H1 (cell line): Measurements from ENCODE around the gene SPATS1. TPM values are rescaled to one million over a fixed set of nuclear protein-coding genes. Genes with fewer than 3 reads are reported as not detected.

Experiments
- CTCF ChIA-PET: fragments of 300-600 bp; sonication (Branson Sonifier 250); formaldehyde crosslinking; loops from one replicate; lab custom pipeline; 2021; ENCODE audit not compliant: partially characterized antibody; lab: Charles Lee
- POLR2A ChIA-PET: fragments of 300-600 bp; sonication (Branson Sonifier 250); formaldehyde crosslinking; loops from one replicate; lab custom pipeline; 2021; ENCODE audit warnings: inconsistent platforms; ENCODE audit not compliant: partially characterized antibody; lab: Charles Lee
- DNase-seq, 2 experiments: peaks; one replicate each; pipeline versions ENCODE4 v3.0.0 to v3.0.0-alpha.2; 2010 to 2022; ENCODE audit warnings: low spot score in 2 of 2, low read depth in 1 of 2, mixed read lengths in 1 of 2
- FAIRE-seq: peaks from 2 replicates; lab custom pipeline; 2011; peaks lifted over from hg19 to GRCh38; lab: Jason Lieb, UNC
- H2AFZ ChIP-seq: 2 replicates; pipeline ENCODE4 v1.8.1; 2012; ENCODE audit warnings: low read length, inconsistent platforms
- H2AK5ac ChIP-seq: 2 replicates; pipeline ENCODE4 v1.6.1; 2013; ENCODE audit warnings: low read depth, low read length
- H2BK120ac ChIP-seq: replicated peaks from 2 replicates; pipeline ENCODE3; 2013; ENCODE audit warnings: low read depth, low read length, inconsistent platforms
- H2BK12ac ChIP-seq: 2 replicates; pipeline ENCODE4 v1.6.1; 2013; ENCODE audit warnings: low read depth, low read length
- H2BK15ac ChIP-seq: 2 replicates; pipeline ENCODE4 v1.6.1; 2013; ENCODE audit warnings: low read length
- H2BK20ac ChIP-seq: 2 replicates; pipeline ENCODE4 v1.6.1; 2013; ENCODE audit warnings: low read length
- H2BK5ac ChIP-seq: 2 replicates; pipeline ENCODE4 v1.6.1; 2013; ENCODE audit warnings: low read depth, low read length
- H3K14ac ChIP-seq: 2 replicates; pipeline ENCODE4 v1.6.1; 2013; ENCODE audit warnings: inconsistent platforms; ENCODE audit not compliant: insufficient read length
- H3K18ac ChIP-seq: 2 replicates; pipeline ENCODE4 v1.6.1; 2013; ENCODE audit warnings: low read length; ENCODE audit errors: extremely low read depth
- H3K23ac ChIP-seq: 2 replicates; pipeline ENCODE4 v1.6.1; 2013; ENCODE audit warnings: inconsistent platforms; ENCODE audit not compliant: insufficient read length
- H3K23me2 ChIP-seq: 2 replicates; pipeline ENCODE4 v1.6.1; 2013; ENCODE audit warnings: low read depth, low read length
- H3K27ac ChIP-seq: 2 replicates; pipeline ENCODE4 v1.6.1; 2011; ENCODE audit warnings: low read depth, low read length, inconsistent platforms
- H3K27me3 ChIP-seq, 4 experiments: replicated peaks in 1 of 4; 1 replicate in 1 of 4; 2 replicates in 3 of 4; pipeline versions ENCODE4 v1.6.1 to v1.8.1; 2011 to 2013; ENCODE audit warnings: low read length in 3 of 4, mild to moderate bottlenecking in 3 of 4, inconsistent platforms in 2 of 4, mixed read lengths in 2 of 4, moderate library complexity in 1 of 4; ENCODE audit not compliant: control insufficient read depth in 3 of 4, insufficient read depth in 3 of 4; ENCODE audit errors: extremely low read depth in 1 of 4
- H3K36me3 ChIP-seq, 4 experiments: 2 replicates each; pipeline versions ENCODE4 v1.6.1 to v1.8.1; 2011 to 2013; ENCODE audit warnings: mild to moderate bottlenecking in 4 of 4, low read length in 3 of 4, moderate library complexity in 2 of 4, control low read depth in 1 of 4, inconsistent platforms in 1 of 4; ENCODE audit not compliant: insufficient read depth in 4 of 4, control insufficient read depth in 2 of 4
- H3K4ac ChIP-seq: replicated peaks from 2 replicates; pipeline ENCODE3; 2013; ENCODE audit warnings: low read length, low read depth, mixed read lengths, inconsistent platforms; ENCODE audit not compliant: insufficient read length
- H3K4me1 ChIP-seq, 4 experiments: replicated peaks in 1 of 4; 1 replicate in 1 of 4; 2 replicates in 3 of 4; pipeline versions ENCODE4 v1.6.1 to v1.8.1; 2011 to 2013; ENCODE audit warnings: low read length in 3 of 4, inconsistent platforms in 2 of 4, mixed read lengths in 1 of 4; ENCODE audit not compliant: insufficient read depth in 4 of 4, control insufficient read depth in 3 of 4
- H3K4me2 ChIP-seq, 2 experiments: 2 replicates each; pipeline versions ENCODE4 v1.6.1 to v1.8.1; 2011 to 2013; ENCODE audit warnings: low read depth in 2 of 2, low read length in 2 of 2, control low read depth in 1 of 2, inconsistent platforms in 1 of 2, mild to moderate bottlenecking in 1 of 2; ENCODE audit not compliant: insufficient read depth in 1 of 2
- H3K4me3 ChIP-seq, 4 experiments: fragments of 200-600, 300-600 bp in 1 of 4; sonication (generic), shearing (Covaris generic), sonication (Bioruptor Twin) in 1 of 4; 2 replicates each; pipeline versions ENCODE4 v1.5.1 to v1.8.1; 2011 to 2016; ENCODE audit warnings: low read length in 4 of 4, low read depth in 3 of 4, control low read depth in 2 of 4, inconsistent platforms in 2 of 4, mild to moderate bottlenecking in 2 of 4, mixed read lengths in 1 of 4, moderate library complexity in 1 of 4; ENCODE audit not compliant: insufficient read depth in 2 of 4; ENCODE audit errors: extremely low read depth in 1 of 4
- H3K56ac ChIP-seq: replicated peaks from 2 replicates; pipeline ENCODE3; 2013; ENCODE audit warnings: low read depth, mild to moderate bottlenecking, mixed read lengths, low read length, inconsistent platforms; ENCODE audit not compliant: insufficient read length
- H3K79me1 ChIP-seq: 2 replicates; pipeline ENCODE4 v1.6.1; 2013; ENCODE audit warnings: low read depth, low read length, control low read depth
- H3K79me2 ChIP-seq, 2 experiments: 2 replicates each; pipeline versions ENCODE4 v1.6.1 to v1.8.1; 2012 to 2013; ENCODE audit warnings: low read length in 2 of 2, mild to moderate bottlenecking in 2 of 2, inconsistent platforms in 1 of 2; ENCODE audit not compliant: insufficient read depth in 2 of 2, control insufficient read depth in 1 of 2
- H3K9ac ChIP-seq, 4 experiments: replicated peaks in 1 of 4; 1 replicate in 1 of 4; 2 replicates in 3 of 4; pipeline versions ENCODE4 v1.6.1 to v1.8.1; 2011 to 2013; ENCODE audit warnings: low read depth in 3 of 4, low read length in 3 of 4, control low read depth in 2 of 4, mild to moderate bottlenecking in 2 of 4, moderate library complexity in 2 of 4, inconsistent platforms in 1 of 4; ENCODE audit errors: extremely low read depth in 1 of 4
- H3K9me3 ChIP-seq, 2 experiments: 2 replicates each; pipeline versions ENCODE4 v1.6.1 to v1.8.1; 2012 to 2013; ENCODE audit warnings: mild to moderate bottlenecking in 2 of 2, moderate library complexity in 2 of 2, control low read depth in 1 of 2, inconsistent platforms in 1 of 2, low read depth in 1 of 2, low read length in 1 of 2, mixed read lengths in 1 of 2; ENCODE audit not compliant: insufficient read depth in 2 of 2
- H4K20me1 ChIP-seq, 2 experiments: replicated peaks in 1 of 2; 2 replicates each; pipeline versions ENCODE3 to v1.8.1; 2011 to 2013; ENCODE audit warnings: inconsistent platforms in 2 of 2, low read length in 2 of 2, mild to moderate bottlenecking in 1 of 2; ENCODE audit not compliant: insufficient read depth in 2 of 2, control insufficient read depth in 1 of 2
- H4K5ac ChIP-seq: 2 replicates; pipeline ENCODE4 v1.6.1; 2013; ENCODE audit warnings: low read length, low read depth, mixed read lengths, inconsistent platforms; ENCODE audit not compliant: insufficient read length
- H4K8ac ChIP-seq: 2 replicates; pipeline ENCODE4 v1.8.0; 2013; ENCODE audit warnings: mild to moderate bottlenecking, moderate library complexity, low read length, inconsistent platforms; ENCODE audit not compliant: insufficient read depth; ENCODE audit errors: extremely low read depth
- H4K91ac ChIP-seq: replicated peaks from 2 replicates; pipeline ENCODE3; 2013; ENCODE audit warnings: low read length, mixed read lengths, inconsistent platforms; ENCODE audit not compliant: insufficient read length
- CBX5 ChIP-seq: fragments of 300-800, 300-1000 bp; sonication (generic); IDR thresholded peaks from 2 replicates; pipeline ENCODE4 v1.7.1; 2016; ENCODE audit warnings: antibody characterized with exemption, low read length, low read depth
- CREB1 ChIP-seq: IDR thresholded peaks from 2 replicates; pipeline ENCODE4 v1.6.1; 2012; ENCODE audit warnings: inconsistent platforms
- EP300 ChIP-seq, 2 experiments: IDR thresholded peaks; 1 replicate in 1 of 2; 2 replicates in 1 of 2; pipeline ENCODE4 v1.6.1; 2011 to 2012; ENCODE audit warnings: low read depth in 2 of 2, low read length in 2 of 2, mild to moderate bottlenecking in 2 of 2, borderline replicate concordance in 1 of 2, inconsistent platforms in 1 of 2, moderate library complexity in 1 of 2
- GABPA ChIP-seq: IDR thresholded peaks from 2 replicates; pipeline ENCODE4 v1.6.1; 2011; ENCODE audit warnings: mild to moderate bottlenecking, low read length, moderate library complexity, borderline replicate concordance; ENCODE audit not compliant: insufficient read depth
- HDAC2 ChIP-seq, 2 experiments: fragments of 300-600 bp in 1 of 2; sonication (generic) in 1 of 2; IDR thresholded peaks; 2 replicates each; pipeline ENCODE4 v1.6.1; 2011 to 2012; ENCODE audit warnings: low read depth in 2 of 2, low read length in 2 of 2, mild to moderate bottlenecking in 2 of 2, moderate library complexity in 2 of 2, borderline replicate concordance in 1 of 2, inconsistent platforms in 1 of 2
- JUND ChIP-seq: IDR thresholded peaks from 2 replicates; pipeline ENCODE4 v1.6.1; 2011; ENCODE audit warnings: mild to moderate bottlenecking, improper control_type of control experiment, low read length
- SAP30 ChIP-seq: fragments of 300-600 bp; sonication (generic); IDR thresholded peaks from 2 replicates; pipeline ENCODE4 v1.7.1; 2012; ENCODE audit warnings: low read length, moderate library complexity, mild to moderate bottlenecking, inconsistent platforms; ENCODE audit not compliant: insufficient read depth, insufficient replicate concordance
- WGBS, 2 experiments: shearing (Covaris generic) in 1 of 2; methylation state at CpG; one replicate each; pipeline versions ENCODE4 v1.1.6 to v1.1.7; 2013 to 2015; ENCODE audit warnings: low lambda C conversion rate in 2 of 2, mixed read lengths in 2 of 2, inconsistent platforms in 1 of 2, low coverage in 1 of 2, missing lambda C conversion rate in 1 of 2; ENCODE audit not compliant: insufficient replicate concordance in 2 of 2, insufficient coverage in 1 of 2, insufficient read length in 1 of 2; ENCODE audit errors: extremely low coverage in 1 of 2, missing lambda C conversion rate in 1 of 2; 5-methylcytosine and 5-hydroxymethylcytosine counted together
- polyA plus RNA-seq, 7 experiments: library from polyadenylated mRNA; depleted of rRNA in 3 of 7; stranded (reverse) in 5 of 7; unstranded in 2 of 7; fragments of >200 nt in 5 of 7; fragments of 200-250 nt in 2 of 7; gene quantifications; 1 replicate in 5 of 7; 2 replicates in 1 of 7; 4 replicates in 1 of 7; pipeline versions ENCODE4 v1.2.1 to v1.2.3, GENCODE V29; 2011 to 2013; ENCODE audit warnings: missing spikeins in 2 of 7, mixed read lengths in 2 of 7
- total RNA-seq: library from RNA; stranded (reverse); fragmentation: NEBNext Ultra II Directional; extraction: Animal tissue kit (Norgen Biotek cat#: 25700); gene quantifications from 2 replicates; pipeline ENCODE4 v1.2.1, GENCODE V29; 2021
- TF ChIP-seq, protein P1 (sequence below): IDR thresholded peaks from 2 replicates; pipeline ENCODE4 v1.6.1; 2012; ENCODE audit warnings: inconsistent platforms
- TF ChIP-seq, protein P2 (sequence below): IDR thresholded peaks from 2 replicates; pipeline ENCODE4 v1.6.1; 2012; ENCODE audit warnings: low read length, inconsistent platforms

The SPATS1 gene
- total and polyA plus RNA-seq, 2 of the 8 experiments (the other 6 are each of a cell fraction or from before 2014, with no cell fraction given), result not detected

DNA sequence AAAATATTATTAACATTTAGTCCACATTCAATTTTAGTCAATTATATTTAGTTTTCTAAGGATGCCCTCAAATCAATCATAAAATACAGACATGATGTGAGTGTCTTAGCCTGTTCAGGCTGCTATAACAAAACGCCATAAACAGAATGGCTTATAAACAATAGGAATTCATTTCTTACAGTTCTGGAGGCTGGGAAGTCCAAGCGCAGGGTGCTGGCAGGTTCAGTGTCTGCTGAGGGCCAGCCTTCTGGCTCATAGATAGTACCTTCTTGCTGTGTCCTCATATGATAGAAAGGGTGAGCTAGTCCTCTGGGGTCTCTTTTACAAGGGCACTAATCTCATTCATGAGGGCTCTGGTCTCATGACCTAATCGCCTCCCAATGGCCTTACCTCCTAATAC, 35.0 kb downstream of the SPATS1 start:
- no peak for FAIRE-seq
- Histone ChIP-seq H2BK15ac (no peak overlapping the region), H3K79me1 (no peaks in the 10 kb centered on the region), H3K56ac (no peak overlapping the region), H4K20me1 (no peaks in the 10 kb centered on the region), H2AK5ac (no peak overlapping the region), H3K18ac (no peak overlapping the region), H3K36me3 (no peaks in the 10 kb centered on the region), H4K8ac (no peak overlapping the region), H3K27me3 (no peaks in the 10 kb centered on the region), H2AFZ (no peak overlapping the region), H3K27ac (no peak overlapping the region), H3K23me2 (no peaks in the 10 kb centered on the region), H3K23ac (no peak overlapping the region), H2BK5ac (no peak overlapping the region), H3K14ac (no peak overlapping the region), H3K4me3 (no peak overlapping the region), H3K4me1 (no peaks in the 10 kb centered on the region), H3K4me2 (no peak overlapping the region), H2BK120ac (no peak overlapping the region), H2BK12ac (no peak overlapping the region), H2BK20ac (no peak overlapping the region), H4K91ac (no peak overlapping the region), H3K4ac (no peak overlapping the region), H3K79me2 (no peaks in the 10 kb centered on the region), H3K9ac (no peak overlapping the region), H3K9me3 (no peaks in the 10 kb centered on the region), H4K5ac (no peak overlapping the region)
- ChIA-PET CTCF (no interaction called here), POLR2A (no interaction called here)
- no peak for DNase-seq
- WGBS, 2 experiments, result 92% methylated on average over 3 of the region's 3 CpGs; no CpG with 5 or more reads in 1 of the 2 experiments
- TF ChIP-seq, protein P1, sequence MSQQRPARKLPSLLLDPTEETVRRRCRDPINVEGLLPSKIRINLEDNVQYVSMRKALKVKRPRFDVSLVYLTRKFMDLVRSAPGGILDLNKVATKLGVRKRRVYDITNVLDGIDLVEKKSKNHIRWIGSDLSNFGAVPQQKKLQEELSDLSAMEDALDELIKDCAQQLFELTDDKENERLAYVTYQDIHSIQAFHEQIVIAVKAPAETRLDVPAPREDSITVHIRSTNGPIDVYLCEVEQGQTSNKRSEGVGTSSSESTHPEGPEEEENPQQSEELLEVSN, result no peak
- no peak for TF ChIP-seq CBX5
- TF ChIP-seq JUND, result no peak
- TF ChIP-seq, protein P2, sequence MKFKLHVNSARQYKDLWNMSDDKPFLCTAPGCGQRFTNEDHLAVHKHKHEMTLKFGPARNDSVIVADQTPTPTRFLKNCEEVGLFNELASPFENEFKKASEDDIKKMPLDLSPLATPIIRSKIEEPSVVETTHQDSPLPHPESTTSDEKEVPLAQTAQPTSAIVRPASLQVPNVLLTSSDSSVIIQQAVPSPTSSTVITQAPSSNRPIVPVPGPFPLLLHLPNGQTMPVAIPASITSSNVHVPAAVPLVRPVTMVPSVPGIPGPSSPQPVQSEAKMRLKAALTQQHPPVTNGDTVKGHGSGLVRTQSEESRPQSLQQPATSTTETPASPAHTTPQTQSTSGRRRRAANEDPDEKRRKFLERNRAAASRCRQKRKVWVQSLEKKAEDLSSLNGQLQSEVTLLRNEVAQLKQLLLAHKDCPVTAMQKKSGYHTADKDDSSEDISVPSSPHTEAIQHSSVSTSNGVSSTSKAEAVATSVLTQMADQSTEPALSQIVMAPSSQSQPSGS, result no peak
- no peak for TF ChIP-seq CREB1
- no peak for TF ChIP-seq HDAC2 (IDR thresholded peaks at IDR 0.05; ENCODE audit: borderline replicate concordance in 1 of 2, low read depth in 2 of 2, low read length in 2 of 2)
- no peak for TF ChIP-seq GABPA
- no peak for TF ChIP-seq SAP30
- no peak for TF ChIP-seq EP300 (IDR thresholded peaks at IDR 0.05; ENCODE audit: borderline replicate concordance in 1 of 2, low read depth in 2 of 2, low read length in 2 of 2)
